Breast epithelium (tissue), 4 donors: ENCODE data around the gene TAMALIN. TPM values are rescaled to one million over a fixed set of nuclear protein-coding genes. Genes with fewer than 3 reads are reported as not detected.

Source experiments
- DNase-seq, 2 donors: peaks; one replicate each; pipeline ENCODE4 v3.0.0-alpha.2; 2019; ENCODE audit warnings: low spot score in 2 of 2
- H3K27ac ChIP-seq, 2 donors: fragments of 200-600 bp; sonication (generic) in 1 of 2; one replicate each; pipeline ENCODE4 v1.5.1; 2016 to 2019; ENCODE audit warnings: mild to moderate bottlenecking in 1 of 2
- H3K27me3 ChIP-seq, 2 donors: fragments of 200-600 bp; sonication (generic) in 1 of 2; one replicate each; pipeline versions ENCODE4 v1.5.1 to v1.6.0; 2017 to 2019; ENCODE audit warnings: control low read depth in 1 of 2, mild to moderate bottlenecking in 1 of 2
- H3K36me3 ChIP-seq: fragments of 200-600 bp; one replicate; pipeline ENCODE4 v1.5.1; 2019
- H3K4me1 ChIP-seq, 2 donors: fragments of 200-600 bp; sonication (generic); one replicate each; pipeline ENCODE4 v1.5.1; 2016 to 2019; ENCODE audit warnings: control low read depth in 1 of 2
- H3K4me3 ChIP-seq, 3 donors: fragments of 200-600 bp; sonication (generic); 1 replicate in 2 of 3; 2 replicates in 1 of 3; pipeline ENCODE4 v1.5.1; 2016 to 2019; ENCODE audit warnings: mild to moderate bottlenecking in 3 of 3, moderate library complexity in 2 of 3
- H3K9me3 ChIP-seq, 2 donors: fragments of 200-600 bp; sonication (generic) in 1 of 2; one replicate each; pipeline ENCODE4 v1.5.1; 2016 to 2019; ENCODE audit warnings: control low read depth in 1 of 2
- POLR2A ChIP-seq: fragments of 450-650 bp; IDR thresholded peaks from one replicate; pipeline ENCODE4 v1.6.1; 2016; ENCODE audit warnings: antibody characterized with exemption, mild to moderate bottlenecking, moderate library complexity
- POLR2AphosphoS5 ChIP-seq, 3 donors: sonication (generic); formaldehyde crosslinking; IDR thresholded peaks; one replicate each; pipeline ENCODE4 v1.6.1; 2017; ENCODE audit warnings: antibody characterized with exemption in 3 of 3
- intact Hi-C: fragments of 100-400 bp; cut with DNase I; formaldehyde crosslinking; loops from one replicate; pipeline ENCODE4 v1.15.1; 2023; ENCODE audit warnings: low total_unique reads
- total RNA-seq, 3 donors: library from RNA; depleted of rRNA; stranded (reverse); fragments of >200 nt; gene quantifications; one replicate each; pipeline ENCODE4 v1.1.0, GENCODE V29; 2016
- TF ChIP-seq, protein P1 (sequence below), 3 donors: fragments of 450-650 bp; IDR thresholded peaks; one replicate each; pipeline ENCODE4 v1.5.1; 2016 to 2017; ENCODE audit warnings: antibody characterized with exemption in 3 of 3, mild to moderate bottlenecking in 3 of 3, moderate library complexity in 3 of 3

The TAMALIN gene
- total RNA-seq, 3 donors from 2014 or later, result 8.5 to 27.2 (median 16.0) TPM

DNA sequence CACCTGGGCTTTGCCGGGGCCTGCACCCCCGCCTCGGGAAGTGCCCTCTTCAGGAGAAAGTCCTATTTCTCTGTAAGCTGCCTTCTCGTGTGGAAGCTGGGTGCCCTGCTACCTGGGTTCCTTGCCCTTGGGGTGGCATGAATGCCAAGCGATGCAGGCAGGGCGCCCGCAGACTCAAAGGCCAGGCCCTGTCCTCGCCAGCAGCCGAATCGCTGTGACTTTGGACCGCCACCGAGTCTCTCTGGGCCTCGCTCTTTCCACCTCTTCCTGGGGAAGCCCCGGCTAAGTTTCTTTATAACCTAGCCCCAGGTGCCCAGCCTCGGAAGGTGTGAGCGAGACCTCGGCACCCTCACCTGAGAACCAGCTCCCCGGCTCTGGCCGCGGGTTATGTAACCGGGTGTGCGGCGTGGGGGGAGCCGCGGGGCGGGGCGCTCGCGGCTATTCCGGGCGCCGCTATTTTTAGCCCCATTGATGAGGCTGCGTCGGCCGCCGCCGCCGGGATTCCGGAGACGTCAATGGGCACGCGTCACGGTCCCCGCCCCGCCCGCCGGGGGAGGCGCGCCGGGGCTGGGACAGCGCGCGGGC, 29.9 kb downstream of the TAMALIN start:
- Histone ChIP-seq H3K9me3 (no peaks in the 10 kb centered on the region), H3K4me3 (peak overlapping the region; percentile 25 to 90 (median 66)), H3K4me1 (peaks cover 10 to 16% of the 10 kb centered on the region in 2 donors), H3K36me3 (no peaks in the 10 kb centered on the region), H3K27me3 (no peaks in the 10 kb centered on the region), H3K27ac (peak overlapping the region; percentile 90 to 93)
- TF ChIP-seq POLR2A (no peak), POLR2AphosphoS5 (IDR thresholded peaks at IDR 0.05) (peak; percentile 46 to 86 (median 79))
- TF ChIP-seq, protein P1, sequence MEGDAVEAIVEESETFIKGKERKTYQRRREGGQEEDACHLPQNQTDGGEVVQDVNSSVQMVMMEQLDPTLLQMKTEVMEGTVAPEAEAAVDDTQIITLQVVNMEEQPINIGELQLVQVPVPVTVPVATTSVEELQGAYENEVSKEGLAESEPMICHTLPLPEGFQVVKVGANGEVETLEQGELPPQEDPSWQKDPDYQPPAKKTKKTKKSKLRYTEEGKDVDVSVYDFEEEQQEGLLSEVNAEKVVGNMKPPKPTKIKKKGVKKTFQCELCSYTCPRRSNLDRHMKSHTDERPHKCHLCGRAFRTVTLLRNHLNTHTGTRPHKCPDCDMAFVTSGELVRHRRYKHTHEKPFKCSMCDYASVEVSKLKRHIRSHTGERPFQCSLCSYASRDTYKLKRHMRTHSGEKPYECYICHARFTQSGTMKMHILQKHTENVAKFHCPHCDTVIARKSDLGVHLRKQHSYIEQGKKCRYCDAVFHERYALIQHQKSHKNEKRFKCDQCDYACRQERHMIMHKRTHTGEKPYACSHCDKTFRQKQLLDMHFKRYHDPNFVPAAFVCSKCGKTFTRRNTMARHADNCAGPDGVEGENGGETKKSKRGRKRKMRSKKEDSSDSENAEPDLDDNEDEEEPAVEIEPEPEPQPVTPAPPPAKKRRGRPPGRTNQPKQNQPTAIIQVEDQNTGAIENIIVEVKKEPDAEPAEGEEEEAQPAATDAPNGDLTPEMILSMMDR (IDR thresholded peaks at IDR 0.05), result no peak
- intact Hi-C loops, result no loop called here
- DNase-seq, result peak; percentile 79 to 82

DNA sequence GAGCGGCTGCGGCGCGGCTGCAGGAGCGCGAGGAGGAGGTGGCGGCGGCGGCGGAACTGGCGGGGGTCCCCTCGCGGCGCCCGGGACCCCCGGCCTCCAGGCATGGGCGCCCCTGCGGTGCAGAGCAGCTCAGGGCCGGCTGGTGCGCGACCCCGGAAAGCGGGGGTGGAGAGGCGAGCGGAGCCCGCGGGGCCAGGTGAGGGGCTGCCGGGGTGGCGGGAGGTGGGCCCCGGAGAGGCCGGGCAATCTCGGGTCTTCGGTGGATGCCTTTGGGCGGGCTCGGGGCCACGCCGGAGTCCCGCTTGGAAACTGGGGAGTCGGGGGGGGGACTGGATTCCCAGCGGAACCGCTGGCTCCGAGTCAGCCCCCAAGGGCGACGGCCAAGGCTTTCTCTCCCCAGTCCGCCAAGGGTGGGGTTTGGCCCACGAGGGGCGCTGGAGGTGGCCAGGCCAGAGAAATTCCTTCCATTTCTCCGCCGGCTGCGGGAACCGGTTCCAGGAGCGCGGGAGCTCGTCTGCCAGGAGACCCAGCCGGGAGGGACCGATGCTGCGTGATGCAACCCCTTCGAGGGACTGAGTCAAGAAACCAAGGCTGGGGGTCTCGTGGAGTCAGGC, 30.6 kb downstream of the TAMALIN start:
- peak; percentile 68 to 75 for DNase-seq
- H3K27me3 ChIP-seq, result no peaks in the 10 kb centered on the region
- H3K36me3 ChIP-seq, result no peaks in the 10 kb centered on the region
- H3K4me1 ChIP-seq, result peaks cover 11 to 15% of the 10 kb centered on the region in 2 donors
- TF ChIP-seq, protein P1 (IDR thresholded peaks at IDR 0.05), result no peak
- TF ChIP-seq POLR2A, result no peak
- TF ChIP-seq POLR2AphosphoS5 (IDR thresholded peaks at IDR 0.05), result peak in 2 of 3 donors; percentile 51 to 72
- no peaks in the 10 kb centered on the region for H3K9me3 ChIP-seq
- H3K27ac ChIP-seq, result peak overlapping the region; percentile 89 to 93
- intact Hi-C loops, result no loop called here
- peak overlapping the region; percentile 66 to 90 (median 75) for H3K4me3 ChIP-seq

DNA sequence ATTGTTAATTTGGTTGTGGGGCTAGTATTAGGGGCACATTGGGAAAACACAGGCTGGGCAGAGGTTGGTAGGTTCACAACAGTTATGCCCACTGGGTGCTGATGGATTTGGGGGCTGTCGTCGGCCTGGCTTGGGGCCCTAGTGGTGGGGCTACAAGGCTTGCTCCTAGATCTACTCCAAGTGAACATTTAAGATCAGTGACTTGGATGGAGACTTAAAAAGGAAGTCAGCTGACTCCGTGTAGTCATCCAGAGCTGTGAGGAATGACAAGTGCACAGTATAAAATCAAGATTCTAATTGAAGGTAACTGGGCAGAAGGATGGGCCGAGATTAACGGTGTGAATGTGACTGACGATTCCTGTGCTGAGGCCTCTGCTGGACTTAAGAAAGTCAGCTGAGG, 31.7 kb downstream of the TAMALIN start:
- H3K4me1 ChIP-seq, result peaks cover 9 to 21% of the 10 kb centered on the region in 2 donors
- no peak for DNase-seq

DNA sequence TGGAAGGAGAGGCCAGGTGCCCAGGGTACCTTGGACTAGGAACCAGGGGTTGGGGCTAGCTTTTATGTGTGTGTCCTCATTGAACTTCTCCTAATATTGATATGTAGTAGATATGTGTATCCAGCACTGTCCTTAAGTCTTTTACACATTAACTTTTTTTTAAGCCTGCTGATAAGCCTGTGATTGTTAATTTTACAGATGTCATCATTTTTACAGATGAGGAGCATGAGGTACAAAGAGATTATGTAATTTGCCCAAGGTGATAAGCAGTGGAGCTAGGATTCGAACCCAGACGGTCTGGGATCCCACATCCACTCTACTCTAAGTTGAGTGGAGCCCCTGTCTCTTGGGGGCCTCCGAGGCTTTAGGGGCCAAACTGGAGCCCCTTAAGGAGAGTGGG, 34.3 kb downstream of the TAMALIN start:
- intact Hi-C loops, result no loop called here
- Histone ChIP-seq H3K9me3 (no peaks in the 10 kb centered on the region), H3K27me3 (no peaks in the 10 kb centered on the region), H3K36me3 (no peaks in the 10 kb centered on the region), H3K27ac (peak overlapping the region; percentile 92 to 94), H3K4me1 (peaks cover 14 to 39% of the 10 kb centered on the region in 2 donors), H3K4me3 (no peak overlapping the region)
- TF ChIP-seq, protein P1 (IDR thresholded peaks at IDR 0.05), result no peak
- TF ChIP-seq POLR2A, result no peak
- TF ChIP-seq POLR2AphosphoS5 (IDR thresholded peaks at IDR 0.05), result no peak
- no peak for DNase-seq

More for the DNA sequence above, 31.7 kb downstream of the TAMALIN start:
- intact Hi-C loops, result no loop called here
- no peaks in the 10 kb centered on the region for H3K9me3 ChIP-seq
- peak overlapping the region; percentile 8 to 89 for H3K27ac ChIP-seq
- H3K27me3 ChIP-seq, result no peaks in the 10 kb centered on the region
- TF ChIP-seq POLR2AphosphoS5 (IDR thresholded peaks at IDR 0.05) (no peak), POLR2A (no peak)
- TF ChIP-seq, protein P1 (IDR thresholded peaks at IDR 0.05), result no peak
- H3K4me3 ChIP-seq, result peak overlapping the region in 2 of 3 donors; percentile 75 to 90
- no peaks in the 10 kb centered on the region for H3K36me3 ChIP-seq

DNA sequence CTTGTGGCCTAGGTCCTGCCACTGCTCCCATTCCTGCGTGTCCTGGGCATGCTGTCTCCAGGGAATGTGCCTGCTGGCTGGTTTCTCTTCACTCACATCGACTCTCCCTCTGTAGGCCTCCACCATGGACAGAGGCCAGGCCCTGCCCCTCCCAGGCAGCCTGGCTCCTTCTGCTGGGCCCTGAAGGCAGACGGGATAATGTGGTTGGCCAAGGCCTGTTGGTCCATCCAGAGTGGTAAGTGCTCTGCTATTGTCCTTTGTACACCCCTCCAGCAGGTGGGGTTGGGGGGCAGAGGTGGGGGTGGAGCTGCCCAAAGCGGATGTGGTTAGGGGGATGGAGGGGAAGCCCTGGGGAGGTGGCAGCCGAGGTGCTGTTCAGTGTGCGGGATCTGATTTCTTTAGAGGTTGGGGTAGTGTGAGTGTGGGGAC, 35.0 kb downstream of the TAMALIN start:
- TF ChIP-seq POLR2A, result no peak
- TF ChIP-seq POLR2AphosphoS5 (IDR thresholded peaks at IDR 0.05), result peak in 1 of 3 donors; percentile 11
- Histone ChIP-seq H3K36me3 (no peaks in the 10 kb centered on the region), H3K4me3 (no peak overlapping the region), H3K27ac (peak overlapping the region; percentile 92 to 94), H3K9me3 (no peaks in the 10 kb centered on the region), H3K27me3 (no peaks in the 10 kb centered on the region), H3K4me1 (peaks cover 10 to 37% of the 10 kb centered on the region in 2 donors)
- intact Hi-C loops, result no loop called here
- peak; percentile 72 to 77 for DNase-seq
